ENCODE measurements around the gene RACK1. TPM values are rescaled to one million over a fixed set of nuclear protein-coding genes. Genes with fewer than 3 reads are reported as not detected.

The RACK1 gene
- total and polyA plus RNA-seq, 12 donors = 581 to 2,221 (median 640) TPM

DNA sequence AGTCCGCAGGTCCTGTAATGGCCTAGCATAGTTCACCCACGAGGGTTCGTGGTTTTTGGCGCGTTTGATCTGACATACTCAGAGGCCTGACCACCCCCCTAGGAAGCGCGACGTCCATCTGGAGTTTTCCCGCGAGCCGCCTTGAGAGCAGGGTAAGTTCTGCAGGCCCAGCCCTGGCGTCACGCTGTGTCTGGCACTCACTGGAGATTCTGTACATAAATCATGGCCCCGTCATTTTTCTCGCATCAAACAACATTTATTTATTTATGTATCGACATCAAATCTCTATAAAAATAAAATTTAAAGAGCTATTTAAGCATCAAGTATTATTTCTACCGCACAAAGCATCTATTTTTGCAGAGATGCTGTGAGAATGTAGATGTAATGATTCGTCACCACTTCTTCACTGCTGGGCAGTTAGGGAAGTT lies 21.1 kb downstream of the RACK1 start:
- TF ChIP-seq CTCF (IDR thresholded peaks at IDR 0.05) = peak in 1 of 9 donors; percentile 31
- peak overlapping the region; percentile 84 to 99 (median 96) for H3K27ac ChIP-seq
- peaks cover 0 to 14% (median 0%) of the 10 kb centered on the region in 9 donors for H3K36me3 ChIP-seq
- H3K4me1 ChIP-seq = peaks cover 0 to 48% (median 12%) of the 10 kb centered on the region in 9 donors
- intact Hi-C loops (cut with DNase I) = loop anchor here in 8 of 10 donors (1.0 to 2.0 kb wide), 9 partner anchors 16 to 39 kb away; partner anchors contain the start of genes RACK1 (in 4 of the 8) and TRIM52 (in 2 of the 8)
- ATAC-seq = peak; percentile 3 to 18 (median 8)
- peak overlapping the region; percentile 32 to 96 (median 78) for H3K4me3 ChIP-seq
- H3K27me3 ChIP-seq = peaks cover 0 to 3% (median 0%) of the 10 kb centered on the region in 7 donors
- no peaks in the 10 kb centered on the region for H3K9me3 ChIP-seq
- 0 to 1% methylated on average over 18 of the region's 18 CpGs for WGBS, 2 donors
- no peak for DNase-seq

- peak overlapping the region; percentile 84 to 99 (median 96) for H3K27ac ChIP-seq
- ATAC-seq = peak; percentile 57 to 81 (median 72)
- H3K36me3 ChIP-seq = peaks cover 0 to 7% (median 0%) of the 10 kb centered on the region in 9 donors
- peak; percentile 91 to 94 for DNase-seq
- peaks cover under 1 to 54% (median 18%) of the 10 kb centered on the region in 9 donors for H3K4me1 ChIP-seq
- no peaks in the 10 kb centered on the region for H3K9me3 ChIP-seq
- peak overlapping the region; percentile 32 to 96 (median 78) for H3K4me3 ChIP-seq
- 4 to 7% methylated on average over 50 of the region's 50 CpGs for WGBS, 2 donors
- peaks cover 0 to 7% (median 0%) of the 10 kb centered on the region in 7 donors for H3K27me3 ChIP-seq
- intact Hi-C loops (cut with DNase I) = loop anchor here in 7 of 10 donors (1.0 to 2.0 kb wide), 6 partner anchors 15 to 39 kb away; partner anchors contain the start of gene TRIM52 (in 1 of the 7)
- no peak for TF ChIP-seq CTCF (IDR thresholded peaks at IDR 0.05)
These were observed 21.7 kb downstream of the RACK1 start for GRCh38 chr5:181221792-181222629.

DNA sequence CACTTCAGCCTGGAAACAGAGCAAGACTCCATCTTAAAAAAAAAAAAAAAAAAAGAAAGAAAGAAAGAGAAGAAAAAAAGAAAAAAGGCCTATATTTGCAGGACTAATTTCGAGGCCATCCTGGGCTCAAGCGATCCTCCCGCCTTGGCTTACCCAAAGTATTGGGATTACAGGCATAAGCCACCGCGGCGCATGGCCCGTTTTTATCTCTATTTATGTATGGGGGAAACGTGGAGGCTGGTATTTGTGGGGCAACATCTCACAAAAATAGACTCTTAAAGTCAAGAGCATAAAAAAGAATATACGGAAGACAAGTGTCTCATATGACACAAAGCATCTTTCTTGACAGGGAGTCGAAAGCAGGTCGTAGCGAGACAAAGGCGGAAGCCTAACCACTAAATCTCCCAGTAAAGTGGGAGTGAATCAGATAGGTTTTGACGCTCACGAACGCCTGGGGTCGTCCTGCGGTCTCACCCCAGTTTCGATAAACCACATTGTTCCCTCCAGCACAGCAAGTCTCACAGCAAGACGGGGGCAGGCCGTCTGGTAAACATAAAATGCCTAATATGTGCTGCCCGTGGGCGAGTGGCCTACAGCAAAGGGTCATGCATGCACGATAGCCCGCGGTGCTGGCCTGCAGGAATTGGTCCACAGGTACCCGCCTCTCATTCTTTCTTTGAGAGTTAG lies 22.5 kb downstream of the RACK1 start:
- DNase-seq = no peak
- no peak for TF ChIP-seq CTCF (IDR thresholded peaks at IDR 0.05)
- H3K27me3 ChIP-seq = peaks cover 0 to 7% (median 0%) of the 10 kb centered on the region in 7 donors
- WGBS, 2 donors = 57 to 68% methylated on average over 27 of the region's 27 CpGs
- H3K9me3 ChIP-seq = no peaks in the 10 kb centered on the region
- no peaks in the 10 kb centered on the region for H3K36me3 ChIP-seq
- peak overlapping the region in 9 of 10 donors; percentile 90 to 99 (median 97) for H3K27ac ChIP-seq
- intact Hi-C loops (cut with DNase I) = no loop called here
- H3K4me1 ChIP-seq = peaks cover 3 to 59% (median 24%) of the 10 kb centered on the region in 9 donors
- ATAC-seq = no peak
- peak overlapping the region in 5 of 10 donors; percentile 66 to 89 (median 87) for H3K4me3 ChIP-seq

GRCh38 chr5:181220178-181220515 lies 23.6 kb downstream of the RACK1 start:
- intact Hi-C loops (cut with DNase I) = no loop called here
- Histone ChIP-seq H3K4me1 (peaks cover 3 to 58% (median 25%) of the 10 kb centered on the region in 9 donors), H3K27ac (no peak overlapping the region), H3K9me3 (no peaks in the 10 kb centered on the region), H3K36me3 (no peaks in the 10 kb centered on the region), H3K27me3 (peaks cover 0 to 7% (median 0%) of the 10 kb centered on the region in 7 donors), H3K4me3 (no peak overlapping the region)
- TF ChIP-seq CTCF (IDR thresholded peaks at IDR 0.05) = no peak
- DNase-seq (no peak), ATAC-seq (no peak)
- WGBS, 2 donors = 91 to 92% methylated on average over 10 of the region's 10 CpGs

Measured in heart right ventricle (tissue), 16 donors.